WTC11 (cell line): ENCODE results near the gene KIAA2012. TPM values are rescaled to one million over a fixed set of nuclear protein-coding genes. Genes with fewer than 3 reads are reported as not detected.

Experiments
- ATAC-seq: fragments of 200-7000 bp; cut with Tn5 transposase; 2 replicates; pipeline ENCODE4 v1.10.0; 2021; ENCODE audit warnings: mild to moderate bottlenecking, moderate library complexity
- CTCF ChIA-PET: fragments of 300-600 bp; sonication (Branson Sonifier 250); formaldehyde crosslinking; loops from one replicate; lab custom pipeline; 2021; ENCODE audit warnings: antibody characterized with exemption; lab: Charles Lee
- POLR2A ChIA-PET: fragments of 350-600 bp; sonication (Branson Sonifier 250); formaldehyde crosslinking; loops from one replicate; lab custom pipeline; 2021; ENCODE audit warnings: antibody characterized with exemption; lab: Charles Lee
- DNase-seq: peaks from one replicate; pipeline ENCODE4 v3.0.0; 2021; ENCODE audit warnings: low spot score
- H3K27ac Mint-ChIP-seq: 2 replicates; pipeline ENCODE4 v1.8.0; 2021; ENCODE audit warnings: mixed read lengths
- H3K27me3 Mint-ChIP-seq: 2 replicates; pipeline ENCODE4 v1.8.0; 2021; ENCODE audit warnings: low read depth, mild to moderate bottlenecking, moderate library complexity, mixed read lengths
- H3K36me3 Mint-ChIP-seq: 2 replicates; pipeline ENCODE4 v1.8.0; 2021; ENCODE audit warnings: mixed read lengths
- H3K4me1 Mint-ChIP-seq: 2 replicates; pipeline ENCODE4 v1.8.0; 2022; ENCODE audit warnings: mixed read lengths
- H3K4me3 Mint-ChIP-seq: 2 replicates; pipeline ENCODE4 v1.8.0; 2021; ENCODE audit warnings: mild to moderate bottlenecking, moderate library complexity, mixed read lengths
- H3K9me3 Mint-ChIP-seq: 2 replicates; pipeline ENCODE4 v1.8.0; 2021; ENCODE audit warnings: mixed read lengths
- CREM ChIP-seq: sonication (generic); formaldehyde crosslinking; IDR thresholded peaks from 2 replicates; pipeline ENCODE4 v1.8.1; 2022; ENCODE audit warnings: mild to moderate bottlenecking, missing genetic modification reagents, moderate library complexity
- ETV6 ChIP-seq: sonication (generic); formaldehyde crosslinking; IDR thresholded peaks from 2 replicates; pipeline ENCODE4 v1.8.1; 2022; ENCODE audit warnings: mild to moderate bottlenecking, missing genetic modification reagents
- GTF2I ChIP-seq: fragments of 250-450 bp; sonication (Bioruptor Pico); conservative IDR thresholded peaks from 2 replicates; pipeline ENCODE4 v1.4.0; 2021; ENCODE audit warnings: mild to moderate bottlenecking
- JAZF1 ChIP-seq: fragments of 250-450 bp; sonication (Bioruptor Pico); IDR thresholded peaks from 2 replicates; pipeline ENCODE4 v1.9.0; 2021; ENCODE audit warnings: moderate library complexity, mild to moderate bottlenecking, inconsistent platforms
- KAT7 ChIP-seq: sonication (generic); formaldehyde crosslinking; IDR thresholded peaks from 2 replicates; pipeline ENCODE4 v1.8.1; 2023; ENCODE audit warnings: missing genetic modification reagents, mild to moderate bottlenecking, borderline replicate concordance
- NR2C2 ChIP-seq: sonication (generic); formaldehyde crosslinking; IDR thresholded peaks from 2 replicates; pipeline ENCODE4 v1.8.0; 2022; ENCODE audit warnings: mild to moderate bottlenecking, missing genetic modification reagents
- RELA ChIP-seq: sonication (generic); formaldehyde crosslinking; IDR thresholded peaks from 2 replicates; pipeline ENCODE4 v1.8.1; 2022; ENCODE audit warnings: missing genetic modification reagents, mild to moderate bottlenecking, borderline replicate concordance
- SOX15 ChIP-seq: fragments of 250-450 bp; sonication (Bioruptor Pico); IDR thresholded peaks from 2 replicates; pipeline ENCODE4 v1.9.0; 2021; ENCODE audit warnings: mild to moderate bottlenecking
- ZNF263 ChIP-seq: sonication (generic); formaldehyde crosslinking; IDR thresholded peaks from 2 replicates; pipeline ENCODE4 v1.8.1; 2022; ENCODE audit warnings: low read depth, mild to moderate bottlenecking, moderate library complexity, missing genetic modification reagents
- total RNA-seq: library from RNA; stranded (reverse); gene quantifications from 3 replicates; pipeline ENCODE4 v1.2.3, GENCODE V29; 2021
- TF ChIP-seq, protein P1 (sequence below): sonication (generic); formaldehyde crosslinking; IDR thresholded peaks from 2 replicates; pipeline ENCODE4 v1.8.0; 2022; ENCODE audit warnings: mild to moderate bottlenecking, missing genetic modification reagents
- TF ChIP-seq, protein P2 (sequence below): sonication (generic); formaldehyde crosslinking; IDR thresholded peaks from 2 replicates; pipeline ENCODE4 v1.8.0; 2022; ENCODE audit warnings: mild to moderate bottlenecking, missing genetic modification reagents
- TF ChIP-seq, protein P3 (sequence below): sonication (generic); formaldehyde crosslinking; IDR thresholded peaks from 2 replicates; pipeline ENCODE4 v1.8.1; 2022; ENCODE audit warnings: mild to moderate bottlenecking, missing genetic modification reagents, moderate library complexity, borderline replicate concordance
- TF ChIP-seq, protein P4 (sequence below): fragments of 250-450 bp; sonication (Bioruptor Pico); IDR thresholded peaks from 2 replicates; pipeline ENCODE4 v1.9.0; 2021; ENCODE audit warnings: moderate library complexity, mild to moderate bottlenecking, inconsistent platforms, borderline replicate concordance
- TF ChIP-seq, protein P5 (sequence below): sonication (generic); formaldehyde crosslinking; IDR thresholded peaks from 2 replicates; pipeline ENCODE4 v1.8.0; 2023; ENCODE audit warnings: mild to moderate bottlenecking, missing genetic modification reagents

Gene KIAA2012
- total RNA-seq, 1 experiment from 2014 or later, result not detected

DNA sequence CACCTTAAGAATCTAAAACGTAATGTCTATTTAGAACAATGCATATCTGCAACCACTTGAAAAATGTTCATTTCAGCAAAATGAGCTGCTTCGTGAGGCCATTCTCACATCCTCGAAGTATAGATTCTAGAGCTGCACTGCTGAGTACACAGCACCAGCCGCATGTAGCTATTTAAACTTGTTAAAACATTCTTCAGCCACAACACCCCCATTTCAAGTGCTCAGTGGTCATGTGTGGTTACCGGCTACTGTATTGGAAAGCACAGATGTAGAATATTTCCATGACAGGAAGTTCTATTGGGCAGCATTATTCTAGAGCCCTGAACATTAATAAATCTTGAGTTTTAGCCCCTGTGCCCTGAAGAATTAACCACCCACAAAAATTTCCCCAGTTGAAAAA is 130.3 kb downstream of the KIAA2012 start (continued):
- TF ChIP-seq, protein P1, sequence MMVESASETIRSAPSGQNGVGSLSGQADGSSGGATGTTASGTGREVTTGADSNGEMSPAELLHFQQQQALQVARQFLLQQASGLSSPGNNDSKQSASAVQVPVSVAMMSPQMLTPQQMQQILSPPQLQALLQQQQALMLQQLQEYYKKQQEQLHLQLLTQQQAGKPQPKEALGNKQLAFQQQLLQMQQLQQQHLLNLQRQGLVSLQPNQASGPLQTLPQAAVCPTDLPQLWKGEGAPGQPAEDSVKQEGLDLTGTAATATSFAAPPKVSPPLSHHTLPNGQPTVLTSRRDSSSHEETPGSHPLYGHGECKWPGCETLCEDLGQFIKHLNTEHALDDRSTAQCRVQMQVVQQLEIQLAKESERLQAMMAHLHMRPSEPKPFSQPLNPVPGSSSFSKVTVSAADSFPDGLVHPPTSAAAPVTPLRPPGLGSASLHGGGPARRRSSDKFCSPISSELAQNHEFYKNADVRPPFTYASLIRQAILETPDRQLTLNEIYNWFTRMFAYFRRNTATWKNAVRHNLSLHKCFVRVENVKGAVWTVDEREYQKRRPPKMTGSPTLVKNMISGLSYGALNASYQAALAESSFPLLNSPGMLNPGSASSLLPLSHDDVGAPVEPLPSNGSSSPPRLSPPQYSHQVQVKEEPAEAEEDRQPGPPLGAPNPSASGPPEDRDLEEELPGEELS (CRISPR knock-in tag), result no peak
- TF ChIP-seq CREM (CRISPR knock-in tag), result no peak

DNA sequence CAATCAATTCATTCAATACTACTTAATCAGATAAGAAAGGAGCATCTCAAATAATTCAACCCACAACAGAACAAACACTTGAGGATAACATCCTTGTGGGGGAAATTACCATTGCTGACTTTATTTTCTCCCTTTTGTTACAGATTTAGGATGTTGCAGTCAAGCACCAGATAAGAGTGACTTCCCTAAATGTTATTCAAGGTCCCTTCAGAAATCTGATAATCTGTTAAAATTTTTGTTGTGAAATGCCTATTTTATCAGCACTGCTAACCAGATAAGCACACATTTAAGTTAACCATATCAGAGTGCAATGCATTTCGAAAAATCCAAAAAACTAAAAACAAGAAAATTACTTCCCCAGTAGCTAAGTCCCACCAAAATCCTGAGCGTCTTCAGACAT is 131.8 kb downstream of the KIAA2012 start:
- no peak for TF ChIP-seq ETV6 (CRISPR knock-in tag)
- TF ChIP-seq GTF2I, result no peak
- no peak for TF ChIP-seq KAT7 (CRISPR knock-in tag)
- TF ChIP-seq, protein P2, sequence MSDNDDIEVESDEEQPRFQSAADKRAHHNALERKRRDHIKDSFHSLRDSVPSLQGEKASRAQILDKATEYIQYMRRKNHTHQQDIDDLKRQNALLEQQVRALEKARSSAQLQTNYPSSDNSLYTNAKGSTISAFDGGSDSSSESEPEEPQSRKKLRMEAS (CRISPR knock-in tag), result no peak
- TF ChIP-seq RELA (CRISPR knock-in tag), result no peak
- TF ChIP-seq JAZF1 (CRISPR knock-in tag), result no peak
- TF ChIP-seq SOX15 (CRISPR knock-in tag), result no peak
- no peak for TF ChIP-seq ZNF263 (CRISPR knock-in tag)
- no peak for TF ChIP-seq CREM (CRISPR knock-in tag)
- TF ChIP-seq, all 79 proteins: peak for 0
- Mint-ChIP-seq H3K36me3 (peaks cover 27% of the 10 kb centered on the region), H3K4me3 (no peak overlapping the region), H3K4me1 (no peaks in the 10 kb centered on the region), H3K27me3 (no peaks in the 10 kb centered on the region), H3K27ac (no peak overlapping the region), H3K9me3 (no peaks in the 10 kb centered on the region)
- POLR2A ChIA-PET, result no interaction called here
- CTCF ChIA-PET, result no interaction called here
- ATAC-seq (no peak), DNase-seq (no peak)

DNA sequence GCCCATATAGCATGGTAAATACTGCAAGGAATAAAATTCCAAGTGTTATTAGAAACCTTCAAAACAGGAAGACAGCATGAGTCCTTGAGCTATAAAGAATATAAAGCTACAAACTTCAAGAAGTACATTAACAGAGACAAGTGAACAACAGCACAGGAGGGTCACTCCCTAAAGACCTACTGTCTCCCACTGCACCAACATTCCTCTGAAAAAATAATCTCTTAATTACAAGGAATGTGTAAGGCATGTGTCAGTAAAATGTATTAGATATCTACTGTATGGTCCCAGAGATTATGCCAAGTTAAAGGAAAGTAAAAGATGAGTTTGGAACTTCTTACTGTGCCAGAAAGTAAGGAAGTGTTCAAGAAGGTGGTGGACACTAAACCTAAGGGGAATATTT is 135.5 kb downstream of the KIAA2012 start:
- H3K4me1 Mint-ChIP-seq, result no peaks in the 10 kb centered on the region
- ATAC-seq (no peak), DNase-seq (no peak)
- POLR2A ChIA-PET, result no interaction called here
- TF ChIP-seq NR2C2 (CRISPR knock-in tag), result no peak
- TF ChIP-seq, protein P3, sequence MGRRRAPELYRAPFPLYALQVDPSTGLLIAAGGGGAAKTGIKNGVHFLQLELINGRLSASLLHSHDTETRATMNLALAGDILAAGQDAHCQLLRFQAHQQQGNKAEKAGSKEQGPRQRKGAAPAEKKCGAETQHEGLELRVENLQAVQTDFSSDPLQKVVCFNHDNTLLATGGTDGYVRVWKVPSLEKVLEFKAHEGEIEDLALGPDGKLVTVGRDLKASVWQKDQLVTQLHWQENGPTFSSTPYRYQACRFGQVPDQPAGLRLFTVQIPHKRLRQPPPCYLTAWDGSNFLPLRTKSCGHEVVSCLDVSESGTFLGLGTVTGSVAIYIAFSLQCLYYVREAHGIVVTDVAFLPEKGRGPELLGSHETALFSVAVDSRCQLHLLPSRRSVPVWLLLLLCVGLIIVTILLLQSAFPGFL, result no peak
- TF ChIP-seq, protein P4, sequence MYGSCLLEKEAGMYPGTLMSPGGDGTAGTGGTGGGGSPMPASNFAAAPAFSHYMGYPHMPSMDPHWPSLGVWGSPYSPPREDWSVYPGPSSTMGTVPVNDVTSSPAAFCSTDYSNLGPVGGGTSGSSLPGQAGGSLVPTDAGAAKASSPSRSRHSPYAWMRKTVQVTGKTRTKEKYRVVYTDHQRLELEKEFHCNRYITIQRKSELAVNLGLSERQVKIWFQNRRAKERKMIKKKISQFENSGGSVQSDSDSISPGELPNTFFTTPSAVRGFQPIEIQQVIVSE, result no peak
- H3K27ac Mint-ChIP-seq, result peak overlapping the region; percentile 64; the same call in 1 of the 2 replicates
- no peaks in the 10 kb centered on the region for H3K9me3 Mint-ChIP-seq
- CTCF ChIA-PET, result no interaction called here
- H3K36me3 Mint-ChIP-seq, result peaks cover 40% of the 10 kb centered on the region
- H3K4me3 Mint-ChIP-seq, result no peak overlapping the region
- H3K27me3 Mint-ChIP-seq, result no peaks in the 10 kb centered on the region

DNA sequence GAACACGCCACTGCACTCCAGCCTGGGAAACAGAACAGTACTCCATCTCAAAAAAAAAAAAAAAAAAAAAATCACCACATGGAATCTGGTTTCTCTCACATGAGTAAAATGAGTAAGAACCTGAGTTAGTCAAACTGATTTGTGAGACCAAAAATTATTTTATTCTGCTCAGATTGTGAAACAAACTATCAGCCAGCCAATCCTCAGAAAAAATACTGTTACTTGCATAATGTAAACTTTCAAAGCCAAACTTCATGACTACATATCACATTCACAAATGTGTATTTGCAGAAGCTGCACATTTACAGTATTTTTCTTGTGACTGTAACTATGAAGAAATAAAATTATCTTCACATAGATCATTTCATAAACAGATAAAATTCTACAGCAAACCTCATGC is 142.1 kb downstream of the KIAA2012 start:
- peaks cover 46% of the 10 kb centered on the region for H3K36me3 Mint-ChIP-seq
- no peaks in the 10 kb centered on the region for H3K27me3 Mint-ChIP-seq
- ChIA-PET CTCF (no interaction called here), POLR2A (no interaction called here)
- no peaks in the 10 kb centered on the region for H3K9me3 Mint-ChIP-seq
- ATAC-seq, result no peak
- H3K27ac Mint-ChIP-seq, result no peak overlapping the region
- DNase-seq, result no peak
- TF ChIP-seq, protein P5, sequence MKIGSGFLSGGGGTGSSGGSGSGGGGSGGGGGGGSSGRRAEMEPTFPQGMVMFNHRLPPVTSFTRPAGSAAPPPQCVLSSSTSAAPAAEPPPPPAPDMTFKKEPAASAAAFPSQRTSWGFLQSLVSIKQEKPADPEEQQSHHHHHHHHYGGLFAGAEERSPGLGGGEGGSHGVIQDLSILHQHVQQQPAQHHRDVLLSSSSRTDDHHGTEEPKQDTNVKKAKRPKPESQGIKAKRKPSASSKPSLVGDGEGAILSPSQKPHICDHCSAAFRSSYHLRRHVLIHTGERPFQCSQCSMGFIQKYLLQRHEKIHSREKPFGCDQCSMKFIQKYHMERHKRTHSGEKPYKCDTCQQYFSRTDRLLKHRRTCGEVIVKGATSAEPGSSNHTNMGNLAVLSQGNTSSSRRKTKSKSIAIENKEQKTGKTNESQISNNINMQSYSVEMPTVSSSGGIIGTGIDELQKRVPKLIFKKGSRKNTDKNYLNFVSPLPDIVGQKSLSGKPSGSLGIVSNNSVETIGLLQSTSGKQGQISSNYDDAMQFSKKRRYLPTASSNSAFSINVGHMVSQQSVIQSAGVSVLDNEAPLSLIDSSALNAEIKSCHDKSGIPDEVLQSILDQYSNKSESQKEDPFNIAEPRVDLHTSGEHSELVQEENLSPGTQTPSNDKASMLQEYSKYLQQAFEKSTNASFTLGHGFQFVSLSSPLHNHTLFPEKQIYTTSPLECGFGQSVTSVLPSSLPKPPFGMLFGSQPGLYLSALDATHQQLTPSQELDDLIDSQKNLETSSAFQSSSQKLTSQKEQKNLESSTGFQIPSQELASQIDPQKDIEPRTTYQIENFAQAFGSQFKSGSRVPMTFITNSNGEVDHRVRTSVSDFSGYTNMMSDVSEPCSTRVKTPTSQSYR, result no peak
- H3K4me1 Mint-ChIP-seq, result no peaks in the 10 kb centered on the region
- no peak overlapping the region for H3K4me3 Mint-ChIP-seq
